Astrocyte (in vitro differentiated cells and primary cell): Measurements from ENCODE around the gene FAM131A. TPM values are rescaled to one million over a fixed set of nuclear protein-coding genes. Genes with fewer than 3 reads are reported as not detected.

Experiments used
- DNase-seq: peaks from one replicate; pipeline ENCODE4 v3.0.0-alpha.2; 2010; ENCODE audit warnings: low read depth
- FAIRE-seq: peaks from 2 replicates; lab custom pipeline; 2011; peaks lifted over from hg19 to GRCh38; lab: Jason Lieb, UNC
- H2AFZ ChIP-seq: 2 replicates; pipeline ENCODE4 v1.6.0; 2012; ENCODE audit warnings: low read depth, low read length, inconsistent platforms
- H3K27ac ChIP-seq: 2 replicates; pipeline ENCODE4 v1.5.1; 2011; ENCODE audit warnings: low read depth, low read length, inconsistent platforms
- H3K27me3 ChIP-seq: 2 replicates; pipeline ENCODE4 v1.6.0; 2011; ENCODE audit warnings: low read length, inconsistent platforms; ENCODE audit not compliant: insufficient read depth
- H3K36me3 ChIP-seq: 2 replicates; pipeline ENCODE4 v1.5.1; 2011; ENCODE audit warnings: low read length, inconsistent platforms; ENCODE audit not compliant: insufficient read depth
- H3K4me1 ChIP-seq: 2 replicates; pipeline ENCODE4 v1.5.1; 2011; ENCODE audit warnings: low read length, inconsistent platforms; ENCODE audit not compliant: insufficient read depth
- H3K4me2 ChIP-seq: 2 replicates; pipeline ENCODE4 v1.6.0; 2012; ENCODE audit warnings: low read length, inconsistent platforms
- H3K4me3 ChIP-seq: 2 replicates; pipeline ENCODE4 v1.5.1; 2011; ENCODE audit warnings: low read depth, mild to moderate bottlenecking, low read length, inconsistent platforms; ENCODE audit not compliant: insufficient read depth
- H3K79me2 ChIP-seq: 2 replicates; pipeline ENCODE4 v1.6.0; 2012; ENCODE audit warnings: mild to moderate bottlenecking, low read length, inconsistent platforms; ENCODE audit not compliant: insufficient read depth
- H3K9ac ChIP-seq: 2 replicates; pipeline ENCODE4 v1.6.0; 2012; ENCODE audit warnings: mild to moderate bottlenecking, low read length, inconsistent platforms
- H3K9me3 ChIP-seq: 2 replicates; pipeline ENCODE4 v1.5.1; 2012; ENCODE audit warnings: low read depth, mild to moderate bottlenecking, low read length, inconsistent platforms; ENCODE audit not compliant: insufficient read depth
- H4K20me1 ChIP-seq: 2 replicates; pipeline ENCODE4 v1.6.0; 2012; ENCODE audit warnings: low read length, inconsistent platforms; ENCODE audit not compliant: insufficient read depth
- H3K27ac Mint-ChIP-seq: one replicate; pipeline ENCODE4 v1.8.0; 2021; ENCODE audit warnings: mild to moderate bottlenecking, mixed read lengths; ENCODE audit not compliant: unreplicated experiment
- H3K27me3 Mint-ChIP-seq: one replicate; pipeline ENCODE4 v1.8.0; 2021; ENCODE audit warnings: low read depth, mixed read lengths; ENCODE audit not compliant: unreplicated experiment
- H3K36me3 Mint-ChIP-seq: one replicate; pipeline ENCODE4 v1.8.0; 2021; ENCODE audit warnings: low read depth, mixed read lengths; ENCODE audit not compliant: unreplicated experiment
- H3K4me1 Mint-ChIP-seq: one replicate; pipeline ENCODE4 v1.8.0; 2021; ENCODE audit warnings: low read depth, mixed read lengths; ENCODE audit not compliant: unreplicated experiment
- H3K4me3 Mint-ChIP-seq: one replicate; pipeline ENCODE4 v1.8.0; 2021; ENCODE audit warnings: mild to moderate bottlenecking, moderate library complexity, mixed read lengths; ENCODE audit not compliant: unreplicated experiment
- H3K9me3 Mint-ChIP-seq: one replicate; pipeline ENCODE4 v1.8.0; 2021; ENCODE audit warnings: mild to moderate bottlenecking, mixed read lengths; ENCODE audit not compliant: unreplicated experiment
- EZH2 ChIP-seq: IDR thresholded peaks from 2 replicates; pipeline ENCODE4 v1.6.1; 2012; ENCODE audit warnings: mild to moderate bottlenecking, low read length, inconsistent platforms; ENCODE audit not compliant: insufficient read depth
- total RNA-seq: library from RNA; stranded (reverse); gene quantifications from 2 replicates; pipeline ENCODE4 v1.2.1, GENCODE V29; 2021
- TF ChIP-seq, protein P1 (sequence below): IDR thresholded peaks from 2 replicates; pipeline ENCODE4 v1.5.1; 2011; ENCODE audit warnings: low read depth, mild to moderate bottlenecking, inconsistent platforms, low read length, moderate library complexity; ENCODE audit not compliant: insufficient read depth

The FAM131A gene
- total RNA-seq, 1 donor from 2014 or later: 12.2 TPM

- no peaks in the 10 kb centered on the region for H3K9me3 ChIP-seq
- no peak overlapping the region for H3K4me3 ChIP-seq
- H3K9ac ChIP-seq: no peak overlapping the region
- H3K36me3 ChIP-seq: no peaks in the 10 kb centered on the region
- H4K20me1 ChIP-seq: peaks cover 26% of the 10 kb centered on the region
- no peak overlapping the region for H3K27ac ChIP-seq
- no peaks in the 10 kb centered on the region for H3K27me3 ChIP-seq
- FAIRE-seq (no peak), DNase-seq (no peak)
- Mint-ChIP-seq H3K4me1 (peaks cover 40% of the 10 kb centered on the region), H3K9me3 (no peaks in the 10 kb centered on the region), H3K4me3 (no peak overlapping the region), H3K27ac (no peak overlapping the region), H3K27me3 (no peaks in the 10 kb centered on the region), H3K36me3 (peaks cover 20% of the 10 kb centered on the region)
- no peak for TF ChIP-seq EZH2
- TF ChIP-seq, protein P1, sequence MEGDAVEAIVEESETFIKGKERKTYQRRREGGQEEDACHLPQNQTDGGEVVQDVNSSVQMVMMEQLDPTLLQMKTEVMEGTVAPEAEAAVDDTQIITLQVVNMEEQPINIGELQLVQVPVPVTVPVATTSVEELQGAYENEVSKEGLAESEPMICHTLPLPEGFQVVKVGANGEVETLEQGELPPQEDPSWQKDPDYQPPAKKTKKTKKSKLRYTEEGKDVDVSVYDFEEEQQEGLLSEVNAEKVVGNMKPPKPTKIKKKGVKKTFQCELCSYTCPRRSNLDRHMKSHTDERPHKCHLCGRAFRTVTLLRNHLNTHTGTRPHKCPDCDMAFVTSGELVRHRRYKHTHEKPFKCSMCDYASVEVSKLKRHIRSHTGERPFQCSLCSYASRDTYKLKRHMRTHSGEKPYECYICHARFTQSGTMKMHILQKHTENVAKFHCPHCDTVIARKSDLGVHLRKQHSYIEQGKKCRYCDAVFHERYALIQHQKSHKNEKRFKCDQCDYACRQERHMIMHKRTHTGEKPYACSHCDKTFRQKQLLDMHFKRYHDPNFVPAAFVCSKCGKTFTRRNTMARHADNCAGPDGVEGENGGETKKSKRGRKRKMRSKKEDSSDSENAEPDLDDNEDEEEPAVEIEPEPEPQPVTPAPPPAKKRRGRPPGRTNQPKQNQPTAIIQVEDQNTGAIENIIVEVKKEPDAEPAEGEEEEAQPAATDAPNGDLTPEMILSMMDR: no peak
- no peak overlapping the region for H2AFZ ChIP-seq
- H3K79me2 ChIP-seq: peaks cover 3% of the 10 kb centered on the region
- no peak overlapping the region for H3K4me2 ChIP-seq
- H3K4me1 ChIP-seq: peaks cover 28% of the 10 kb centered on the region
Observed at GRCh38 chr3:184344579-184345316, 7.3 kb downstream of the FAM131A start.

- Histone ChIP-seq H3K36me3 (no peaks in the 10 kb centered on the region), H4K20me1 (peaks cover 24% of the 10 kb centered on the region), H3K79me2 (peaks cover 2% of the 10 kb centered on the region), H3K9ac (peak overlapping the region; percentile 33), H3K4me1 (peaks cover 26% of the 10 kb centered on the region), H3K4me2 (no peak overlapping the region), H3K4me3 (no peak overlapping the region), H3K27me3 (no peaks in the 10 kb centered on the region), H3K9me3 (no peaks in the 10 kb centered on the region), H3K27ac (no peak overlapping the region), H2AFZ (no peak overlapping the region)
- Mint-ChIP-seq H3K36me3 (peaks cover 20% of the 10 kb centered on the region), H3K9me3 (no peaks in the 10 kb centered on the region), H3K27ac (peak overlapping the region; percentile 78), H3K4me1 (peaks cover 38% of the 10 kb centered on the region), H3K27me3 (no peaks in the 10 kb centered on the region), H3K4me3 (peak overlapping the region; percentile 7)
- no peak for FAIRE-seq
- DNase-seq: no peak
- TF ChIP-seq EZH2: no peak
- TF ChIP-seq, protein P1: peak; percentile 51
Observed at GRCh38 chr3:184345317-184346144, 8.1 kb downstream of the FAM131A start.
